Body of pancreas (tissue), 4 donors: ENCODE measurements around the gene ASXL3. TPM values are rescaled to one million over a fixed set of nuclear protein-coding genes. Genes with fewer than 3 reads are reported as not detected.

Experiments used
- ATAC-seq: fragments of 150-250 bp; one replicate; pipeline ENCODE4 v1.9.1; 2016
- DNase-seq, 4 donors: peaks; one replicate each; pipeline ENCODE4 v3.0.0-alpha.2; 2019
- H3K27ac ChIP-seq, 4 donors: fragments of 200-600 bp; sonication (generic); 1 replicate in 3 of 4; 2 replicates in 1 of 4; pipeline versions ENCODE4 v1.5.1 to v1.6.1; 2016 to 2019; ENCODE audit warnings: mild to moderate bottlenecking in 1 of 4, mixed read lengths in 1 of 4, moderate library complexity in 1 of 4
- H3K27me3 ChIP-seq, 2 donors: fragments of 200-600 bp; sonication (generic); one replicate each; pipeline ENCODE4 v1.6.0; 2016; ENCODE audit warnings: mild to moderate bottlenecking in 1 of 2
- H3K36me3 ChIP-seq, 2 donors: fragments of 200-600 bp; sonication (generic); replicated peaks in 1 of 2; 2 replicates each; pipeline ENCODE4 v1.5.1; 2016; ENCODE audit warnings: low read depth in 2 of 2; ENCODE audit not compliant: insufficient read depth in 1 of 2
- H3K4me1 ChIP-seq: fragments of 200-600 bp; sonication (generic); one replicate; pipeline ENCODE4 v1.6.0; 2016
- H3K4me3 ChIP-seq, 2 donors: fragments of 200-600 bp; sonication (generic); 1 replicate in 1 of 2; 2 replicates in 1 of 2; pipeline ENCODE4 v1.5.1; 2016 to 2019
- H3K9me3 ChIP-seq, 3 donors: fragments of 200-600 bp; sonication (generic); 1 replicate in 2 of 3; 2 replicates in 1 of 3; pipeline ENCODE4 v1.5.1; 2016
- POLR2A ChIP-seq, 3 donors: fragments of 450-650 bp; IDR thresholded peaks; one replicate each; pipeline ENCODE4 v1.6.1; 2016; ENCODE audit warnings: antibody characterized with exemption in 3 of 3, mild to moderate bottlenecking in 2 of 3
- WGBS, 2 donors: methylation state at CpG; one replicate each; pipeline ENCODE4 v1.1.5; 2017; 5-methylcytosine and 5-hydroxymethylcytosine counted together
- intact Hi-C: fragments of 100-400 bp; cut with DNase I; formaldehyde crosslinking; loops from one replicate; pipeline ENCODE4 v1.15.1; 2023
- total RNA-seq, 2 donors: library from RNA; depleted of rRNA; stranded (reverse); fragments of >200 nt; gene quantifications; one replicate each; pipeline ENCODE4 v1.1.0, GENCODE V29; 2016
- TF ChIP-seq, protein P1 (sequence below), 7 experiments: fragments of 450-650 bp in 4 of 7; fragments of 200-600 bp in 3 of 7; sonication (generic) in 3 of 7; IDR thresholded peaks; one replicate each; pipeline ENCODE4 v1.5.1; 2016 to 2019; ENCODE audit warnings: antibody characterized with exemption in 7 of 7

ASXL3 gene
- total RNA-seq, 2 donors from 2014 or later = 1.3 to 3.6 TPM

DNA sequence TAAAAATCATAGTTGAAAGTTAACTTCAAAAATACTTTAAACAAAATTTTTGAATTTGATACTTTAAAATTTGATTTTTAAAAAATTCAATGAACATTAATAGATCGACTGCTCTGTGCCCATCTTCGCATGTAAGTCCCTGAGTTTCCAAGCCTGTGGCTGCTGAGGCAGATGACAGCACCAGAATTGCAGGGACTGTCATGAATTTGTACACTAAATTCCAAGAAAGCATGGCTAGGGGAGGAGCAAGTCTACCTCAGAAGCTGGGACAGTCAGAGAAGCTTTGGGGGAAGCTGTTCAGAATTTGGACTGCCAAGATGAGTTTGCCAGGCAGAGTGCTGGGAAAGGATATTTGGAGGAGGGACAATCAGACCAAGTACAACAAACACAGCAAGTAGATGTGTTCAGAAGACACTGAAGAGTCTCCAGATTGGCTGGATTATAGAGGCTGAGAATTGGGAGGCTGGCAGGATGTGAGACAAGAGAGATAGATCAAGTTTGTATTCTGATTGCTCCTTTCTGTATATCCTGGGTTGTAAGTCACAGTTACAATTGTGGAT lies 79.0 kb downstream of the ASXL3 start:
- WGBS, 2 donors = 40 to 61% methylated on average over 2 of the region's 2 CpGs
- no peak overlapping the region for H3K27ac ChIP-seq
- DNase-seq (no peak), ATAC-seq (no peak)
- no peaks in the 10 kb centered on the region for H3K9me3 ChIP-seq
- H3K27me3 ChIP-seq = no peaks in the 10 kb centered on the region
- H3K4me1 ChIP-seq = no peaks in the 10 kb centered on the region
- no peaks in the 10 kb centered on the region for H3K36me3 ChIP-seq
- TF ChIP-seq, protein P1, sequence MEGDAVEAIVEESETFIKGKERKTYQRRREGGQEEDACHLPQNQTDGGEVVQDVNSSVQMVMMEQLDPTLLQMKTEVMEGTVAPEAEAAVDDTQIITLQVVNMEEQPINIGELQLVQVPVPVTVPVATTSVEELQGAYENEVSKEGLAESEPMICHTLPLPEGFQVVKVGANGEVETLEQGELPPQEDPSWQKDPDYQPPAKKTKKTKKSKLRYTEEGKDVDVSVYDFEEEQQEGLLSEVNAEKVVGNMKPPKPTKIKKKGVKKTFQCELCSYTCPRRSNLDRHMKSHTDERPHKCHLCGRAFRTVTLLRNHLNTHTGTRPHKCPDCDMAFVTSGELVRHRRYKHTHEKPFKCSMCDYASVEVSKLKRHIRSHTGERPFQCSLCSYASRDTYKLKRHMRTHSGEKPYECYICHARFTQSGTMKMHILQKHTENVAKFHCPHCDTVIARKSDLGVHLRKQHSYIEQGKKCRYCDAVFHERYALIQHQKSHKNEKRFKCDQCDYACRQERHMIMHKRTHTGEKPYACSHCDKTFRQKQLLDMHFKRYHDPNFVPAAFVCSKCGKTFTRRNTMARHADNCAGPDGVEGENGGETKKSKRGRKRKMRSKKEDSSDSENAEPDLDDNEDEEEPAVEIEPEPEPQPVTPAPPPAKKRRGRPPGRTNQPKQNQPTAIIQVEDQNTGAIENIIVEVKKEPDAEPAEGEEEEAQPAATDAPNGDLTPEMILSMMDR (IDR thresholded peaks at IDR 0.05) = no peak
- no peak for TF ChIP-seq POLR2A (IDR thresholded peaks at IDR 0.05)
- intact Hi-C loops = no loop called here
- no peak overlapping the region for H3K4me3 ChIP-seq

DNA sequence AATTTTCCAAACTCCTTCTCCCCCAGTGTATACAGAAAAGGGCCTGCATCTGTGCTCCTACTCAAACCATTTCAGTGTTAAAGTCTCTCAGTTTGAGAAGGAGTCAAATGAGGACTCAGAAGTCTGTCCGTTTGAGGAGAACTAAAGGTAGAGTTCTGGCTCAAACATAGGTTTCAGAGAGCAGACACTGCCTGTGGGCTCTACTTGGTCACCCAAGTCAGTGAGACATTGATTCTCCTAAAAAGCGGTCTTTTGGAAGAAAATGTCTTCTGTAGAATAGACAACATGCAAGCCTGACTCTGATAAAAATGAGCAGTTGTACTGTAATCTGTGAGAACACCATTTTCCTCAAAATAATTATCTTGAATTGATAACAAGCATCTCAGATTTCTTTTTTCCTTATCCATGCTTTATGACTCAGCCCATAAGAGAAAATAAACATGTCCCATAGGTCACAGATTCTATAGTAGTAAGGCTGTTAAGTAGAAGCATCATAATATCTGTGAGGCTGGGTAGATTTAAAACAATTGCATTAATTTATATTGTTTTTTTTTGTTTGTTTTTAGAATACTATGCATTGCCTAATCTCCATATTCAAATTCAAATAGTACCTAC lies 82.8 kb downstream of the ASXL3 start:
- no peak for DNase-seq
- H3K9me3 ChIP-seq = no peaks in the 10 kb centered on the region
- H3K27ac ChIP-seq = no peak overlapping the region
- intact Hi-C loops = no loop called here
- H3K4me1 ChIP-seq = no peaks in the 10 kb centered on the region
- WGBS, 2 donors = 67 to 76% methylated on average over 2 of the region's 2 CpGs
- H3K27me3 ChIP-seq = no peaks in the 10 kb centered on the region
- no peaks in the 10 kb centered on the region for H3K36me3 ChIP-seq
- no peak for ATAC-seq
- H3K4me3 ChIP-seq = no peak overlapping the region
- TF ChIP-seq POLR2A (IDR thresholded peaks at IDR 0.05) = no peak
- TF ChIP-seq, protein P1 (IDR thresholded peaks at IDR 0.05) = no peak

DNA sequence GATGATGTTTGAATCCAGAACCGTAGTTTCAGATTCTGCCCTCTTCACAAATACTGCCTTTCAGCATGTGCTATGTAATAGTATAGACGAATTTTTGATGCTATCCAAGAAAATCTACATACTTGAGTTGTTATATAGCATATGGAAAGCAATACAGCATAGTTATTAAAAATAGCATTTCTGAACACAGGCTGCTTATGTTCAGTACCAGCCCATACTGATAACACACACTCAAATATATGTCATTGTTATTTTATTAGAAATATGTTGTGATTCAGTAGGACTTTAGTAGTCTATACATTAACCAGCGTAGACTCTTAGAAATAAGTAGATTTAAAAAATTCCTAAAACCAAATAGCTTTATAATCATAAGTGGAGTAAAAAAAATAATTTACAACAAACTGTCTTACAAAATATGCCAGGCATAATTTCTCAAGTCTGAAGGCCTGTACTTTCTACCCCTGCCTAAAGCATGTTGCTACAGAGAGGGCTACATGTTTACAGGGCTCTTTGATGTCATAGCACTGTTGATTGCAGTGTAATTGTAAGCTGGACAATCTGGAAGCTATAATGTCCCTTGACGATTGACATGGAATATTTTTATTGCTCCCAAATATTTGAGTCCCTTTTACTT lies 86.3 kb downstream of the ASXL3 start:
- intact Hi-C loops = no loop called here
- Histone ChIP-seq H3K36me3 (no peaks in the 10 kb centered on the region), H3K27me3 (no peaks in the 10 kb centered on the region), H3K9me3 (no peaks in the 10 kb centered on the region), H3K27ac (no peak overlapping the region), H3K4me3 (no peak overlapping the region), H3K4me1 (no peaks in the 10 kb centered on the region)
- DNase-seq (no peak), ATAC-seq (no peak)
- WGBS, 2 donors = 65% methylated on average over 4 of the region's 4 CpGs
- TF ChIP-seq POLR2A (IDR thresholded peaks at IDR 0.05) = no peak
- TF ChIP-seq, protein P1 (IDR thresholded peaks at IDR 0.05) = no peak

DNA sequence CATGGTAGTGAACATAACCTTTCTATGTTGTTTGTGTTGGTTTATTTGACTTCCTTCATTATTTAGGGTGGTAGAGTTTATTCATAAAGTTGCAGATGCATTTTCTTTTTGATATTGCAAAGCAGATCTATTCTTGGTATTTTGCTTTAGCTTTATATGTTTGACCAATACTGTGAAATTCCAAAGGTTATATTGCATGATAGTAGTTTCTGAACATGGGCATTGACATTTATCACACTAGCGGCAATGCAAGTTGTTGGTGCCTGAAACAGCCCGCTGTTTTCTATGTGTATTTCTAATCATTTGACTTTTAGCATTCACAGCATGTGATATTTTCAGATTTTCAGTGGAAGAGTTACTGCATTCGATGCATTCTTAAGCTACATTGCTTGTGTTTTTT lies 87.2 kb downstream of the ASXL3 start:
- H3K36me3 ChIP-seq = no peaks in the 10 kb centered on the region
- TF ChIP-seq, protein P1 (IDR thresholded peaks at IDR 0.05) = no peak
- no peak for TF ChIP-seq POLR2A (IDR thresholded peaks at IDR 0.05)
- no peaks in the 10 kb centered on the region for H3K27me3 ChIP-seq
- 78 to 84% methylated on average over 3 of the region's 3 CpGs for WGBS, 2 donors
- no peak overlapping the region for H3K4me3 ChIP-seq
- intact Hi-C loops = no loop called here
- H3K27ac ChIP-seq = no peak overlapping the region
- DNase-seq = no peak
- no peaks in the 10 kb centered on the region for H3K4me1 ChIP-seq
- ATAC-seq = no peak
- no peaks in the 10 kb centered on the region for H3K9me3 ChIP-seq

DNA sequence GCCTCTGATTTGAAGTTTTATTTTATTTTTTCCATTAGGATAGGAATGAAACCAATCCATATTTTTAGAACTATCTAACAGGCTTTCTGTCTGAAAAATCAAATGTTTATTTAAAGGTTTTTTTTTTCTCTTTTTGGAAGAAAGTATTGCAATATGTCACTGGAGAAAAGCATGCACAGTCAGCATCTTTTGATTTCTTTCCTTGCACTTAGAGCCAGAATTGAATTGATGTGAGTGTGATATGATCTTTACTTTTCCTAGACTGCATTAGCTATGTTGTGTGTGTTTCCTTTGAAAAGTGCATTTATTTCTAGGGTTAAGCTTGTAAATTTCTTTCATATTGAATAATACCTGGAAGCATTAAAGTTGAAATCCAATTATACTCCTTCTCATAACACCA lies 87.6 kb downstream of the ASXL3 start:
- intact Hi-C loops = no loop called here
- Histone ChIP-seq H3K27me3 (no peaks in the 10 kb centered on the region), H3K36me3 (no peaks in the 10 kb centered on the region), H3K27ac (no peak overlapping the region), H3K4me1 (no peaks in the 10 kb centered on the region), H3K9me3 (no peaks in the 10 kb centered on the region), H3K4me3 (no peak overlapping the region)
- no peak for ATAC-seq
- TF ChIP-seq, protein P1 (IDR thresholded peaks at IDR 0.05) = no peak
- TF ChIP-seq POLR2A (IDR thresholded peaks at IDR 0.05) = no peak
- no peak for DNase-seq
